GM18873 (cell line): ENCODE results near the gene GRID2.
"Not testable (repeated sequence)": the region's sequence is repeated elsewhere in the genome, so short reads cannot be mapped to it uniquely, and the experiment has no call there.

Experiments used
- ATAC-seq: cut with Tn5 transposase; IDR thresholded peaks from one replicate; pipeline ENCODE4 v1.9.1; 2021; ENCODE audit warnings: mild to moderate bottlenecking, moderate library complexity, moderate number of reproducible peaks; ENCODE audit not compliant: unreplicated experiment, low FRiP score

GRID2 gene

GRCh38 chr4:92406488-92406887 is 102.7 kb downstream of the GRID2 start:
- no peak for ATAC-seq

- ATAC-seq, result no peak
These were observed 118.2 kb downstream of the GRID2 start for GRCh38 chr4:92421920-92422319.

DNA sequence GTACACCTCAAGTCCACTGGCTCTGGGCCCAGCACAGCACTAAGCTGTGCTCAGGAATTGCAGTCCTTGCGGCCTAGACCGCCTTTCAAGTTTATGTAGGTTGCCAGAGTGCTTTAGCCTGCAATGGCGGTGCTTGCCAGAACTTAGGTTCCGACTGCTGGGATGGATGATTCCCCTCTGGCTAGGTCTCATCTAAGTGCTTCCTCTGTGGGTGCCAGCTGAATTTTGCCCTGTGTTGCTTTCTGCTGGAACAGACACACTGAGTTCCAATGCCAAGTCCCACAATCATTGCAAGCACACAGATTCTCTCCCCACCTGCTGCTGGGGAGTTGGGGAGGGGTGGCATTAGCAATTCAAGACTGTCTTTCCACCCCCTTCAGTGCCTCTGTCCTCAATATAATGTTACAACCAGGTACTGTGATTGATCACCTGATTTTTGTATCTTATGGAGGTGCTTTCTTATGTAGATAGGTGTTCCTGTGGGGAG is 129.5 kb downstream of the GRID2 start:
- no peak for ATAC-seq

DNA sequence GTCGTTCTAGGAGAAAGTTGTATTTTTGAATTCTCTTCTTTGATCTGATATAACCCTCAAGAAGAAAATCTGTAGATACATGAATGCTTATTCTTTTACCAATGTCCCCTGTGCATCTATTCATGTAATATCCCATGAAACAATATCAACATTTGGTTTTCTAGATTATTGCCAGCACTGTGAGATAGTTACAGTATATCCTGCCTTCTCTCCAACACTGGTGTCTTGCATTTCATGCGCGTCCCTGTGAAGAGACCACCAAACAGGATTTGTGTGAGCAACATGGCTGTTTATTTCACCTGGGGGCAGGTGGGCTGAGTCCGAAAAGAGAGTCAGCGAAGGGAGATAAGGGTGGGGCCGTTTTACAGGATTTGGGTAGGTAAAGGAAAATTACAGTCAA is 135.0 kb downstream of the GRID2 start:
- not testable (repeated sequence) for ATAC-seq

GRCh38 chr4:92442131-92442530 is 138.4 kb downstream of the GRID2 start:
- not testable (repeated sequence) for ATAC-seq

DNA sequence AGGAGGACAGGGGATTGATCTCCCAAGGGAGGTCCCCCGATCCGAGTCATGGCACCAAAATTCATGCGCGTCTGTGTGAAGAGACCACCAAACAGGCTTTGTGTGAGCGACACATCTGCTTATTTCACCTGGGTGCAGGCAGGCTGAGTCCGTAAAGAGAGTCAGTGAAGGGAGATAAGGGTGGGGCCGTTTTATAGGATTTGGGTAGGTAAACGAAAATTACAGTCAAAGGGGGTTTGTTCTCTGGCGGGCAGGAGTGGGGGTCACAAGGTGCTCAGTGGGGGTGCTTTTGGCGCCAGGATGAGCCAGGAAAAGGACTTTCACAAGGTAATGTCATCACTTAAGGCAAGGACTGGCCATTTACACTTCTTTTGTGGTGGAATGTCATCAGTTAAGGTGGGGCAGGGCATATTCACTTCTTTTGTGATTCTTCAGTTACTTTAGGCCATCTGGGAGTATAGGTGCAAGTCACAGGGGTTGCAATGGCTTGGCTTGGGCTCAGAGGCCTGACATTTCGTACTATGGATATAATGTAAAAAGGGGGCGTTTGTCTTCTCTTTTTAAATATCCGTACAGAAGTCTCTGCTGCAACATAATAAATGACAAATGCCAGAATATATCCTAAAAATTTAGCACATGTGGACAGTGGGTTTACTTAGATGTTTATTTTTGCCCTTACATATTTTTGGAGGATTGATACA is 140.5 kb downstream of the GRID2 start:
- ATAC-seq, result not testable (repeated sequence)

- no peak for ATAC-seq
These were observed 141.4 kb downstream of the GRID2 start for GRCh38 chr4:92445127-92445526.

DNA sequence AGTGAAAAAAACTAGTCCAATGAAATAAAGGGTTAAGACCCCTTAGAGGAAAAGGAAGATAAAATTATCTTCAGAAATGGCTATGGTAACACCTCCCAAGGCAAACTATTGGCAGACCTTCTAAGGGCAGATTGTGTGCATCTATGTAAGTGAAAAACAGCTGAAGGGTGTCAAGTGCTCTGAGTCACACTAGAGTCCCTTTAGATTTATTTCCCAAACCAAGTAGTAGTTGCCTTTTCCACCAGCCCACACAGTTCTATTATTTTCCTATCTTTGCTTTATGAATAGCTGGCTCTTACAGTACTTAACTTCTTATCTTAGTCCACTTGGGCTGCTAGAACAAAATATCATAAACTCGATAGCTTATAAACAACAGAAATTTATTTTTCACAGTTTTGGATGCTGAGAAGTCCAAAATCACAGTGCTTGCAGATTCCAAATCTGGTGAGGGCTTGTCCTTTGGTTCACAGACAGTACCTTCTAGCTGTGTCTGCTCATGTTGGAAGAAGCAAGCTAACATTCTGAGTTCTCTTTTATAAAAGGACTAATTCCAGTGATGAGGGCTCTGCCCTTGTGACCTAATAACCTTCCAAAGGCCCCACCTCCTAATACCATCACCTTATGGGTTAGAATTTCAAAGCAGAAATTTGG is 143.6 kb downstream of the GRID2 start:
- ATAC-seq, result no peak

GRCh38 chr4:92448176-92448575 is 144.4 kb downstream of the GRID2 start:
- ATAC-seq, result not testable (repeated sequence)

DNA sequence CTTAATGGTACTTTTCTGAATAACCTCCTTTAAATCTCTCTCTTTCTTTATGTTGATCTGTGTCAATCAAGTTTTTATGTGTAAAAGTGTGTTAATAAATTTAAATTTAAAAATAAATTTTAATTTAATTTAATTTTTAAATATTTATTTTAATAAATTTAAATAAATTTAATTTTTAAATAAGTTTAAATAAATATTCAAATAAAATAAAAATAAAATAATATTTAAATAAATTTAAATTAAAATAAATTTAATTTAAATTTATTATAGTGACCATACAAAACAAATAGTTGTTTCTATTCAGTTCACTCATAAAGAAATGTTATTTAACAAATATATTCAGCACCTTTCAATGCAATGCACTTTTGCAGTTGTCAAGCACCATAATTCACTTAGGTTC is 146.9 kb downstream of the GRID2 start:
- ATAC-seq, result no peak

GRCh38 chr4:92451782-92452181 is 148.0 kb downstream of the GRID2 start:
- ATAC-seq, result no peak

- ATAC-seq, result not testable (repeated sequence)
These were observed 148.6 kb downstream of the GRID2 start for GRCh38 chr4:92452383-92452782.

DNA sequence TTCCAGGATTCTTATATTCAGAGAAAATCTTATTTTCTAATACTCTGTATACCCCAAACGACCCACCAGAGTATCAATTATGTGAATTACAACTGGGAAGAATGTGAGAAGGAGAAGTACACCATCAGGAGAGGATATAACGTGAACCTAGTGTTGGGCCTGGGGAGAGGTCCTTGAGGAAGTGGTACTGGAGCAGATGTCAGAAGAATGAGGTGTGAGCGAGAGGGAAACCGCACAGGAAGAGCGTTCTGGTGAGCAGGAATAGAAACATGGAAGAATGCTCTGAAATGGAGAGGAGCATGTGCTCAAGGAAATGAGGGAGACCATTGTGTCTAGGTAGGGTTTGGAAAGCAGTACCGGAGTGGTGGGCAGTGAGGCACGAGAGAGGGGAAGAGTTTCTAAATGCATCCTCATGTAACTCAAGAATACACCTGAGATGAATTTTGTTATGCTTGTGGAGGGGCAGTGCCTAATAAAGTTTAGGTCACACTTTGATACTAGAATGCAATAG is 151.6 kb downstream of the GRID2 start:
- ATAC-seq, result no peak

GRCh38 chr4:92455951-92456350 is 152.2 kb downstream of the GRID2 start:
- no peak for ATAC-seq

- ATAC-seq, result no peak
These were observed 158.0 kb downstream of the GRID2 start for GRCh38 chr4:92461732-92462131.

DNA sequence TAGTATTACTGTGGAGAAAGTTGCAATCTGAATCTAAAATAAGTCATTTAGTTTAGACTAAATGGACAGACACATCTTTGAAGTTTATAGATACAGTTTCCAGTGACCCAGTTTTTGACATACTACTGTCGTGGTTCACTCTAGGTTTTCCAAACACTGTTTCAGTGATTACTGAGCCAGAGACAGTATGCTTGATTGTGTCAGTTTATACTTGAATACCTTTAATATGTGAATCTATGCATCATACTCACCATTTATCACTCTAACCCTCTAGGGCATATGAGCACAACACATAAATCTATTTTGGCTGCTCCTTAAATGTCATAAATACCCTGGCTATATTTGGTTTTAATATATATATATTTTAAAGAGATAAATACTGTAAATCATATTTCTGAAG is 173.5 kb downstream of the GRID2 start:
- ATAC-seq, result no peak

- no peak for ATAC-seq
These were observed 179.6 kb downstream of the GRID2 start for GRCh38 chr4:92483341-92483740.

- ATAC-seq, result no peak
These were observed 184.7 kb downstream of the GRID2 start for GRCh38 chr4:92488496-92488895.

DNA sequence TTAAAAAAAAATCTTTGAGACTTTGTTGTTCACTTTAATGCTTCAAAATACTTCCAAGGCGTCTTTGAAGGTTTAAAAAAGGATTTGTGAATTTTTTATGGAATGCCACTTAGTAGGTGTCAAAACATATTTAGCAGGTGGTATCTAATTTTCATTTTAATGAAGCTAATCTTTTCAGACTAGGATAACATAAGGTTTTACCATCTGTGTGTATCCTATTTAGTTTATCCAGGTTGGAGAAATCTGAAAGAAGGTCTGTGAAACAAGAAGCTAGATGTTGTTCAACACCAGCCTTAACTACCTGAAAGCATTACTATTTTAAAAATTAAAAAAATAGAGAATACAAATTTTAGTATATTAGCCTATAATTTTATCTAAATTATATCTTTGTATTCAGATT is 193.4 kb downstream of the GRID2 start:
- no peak for ATAC-seq

DNA sequence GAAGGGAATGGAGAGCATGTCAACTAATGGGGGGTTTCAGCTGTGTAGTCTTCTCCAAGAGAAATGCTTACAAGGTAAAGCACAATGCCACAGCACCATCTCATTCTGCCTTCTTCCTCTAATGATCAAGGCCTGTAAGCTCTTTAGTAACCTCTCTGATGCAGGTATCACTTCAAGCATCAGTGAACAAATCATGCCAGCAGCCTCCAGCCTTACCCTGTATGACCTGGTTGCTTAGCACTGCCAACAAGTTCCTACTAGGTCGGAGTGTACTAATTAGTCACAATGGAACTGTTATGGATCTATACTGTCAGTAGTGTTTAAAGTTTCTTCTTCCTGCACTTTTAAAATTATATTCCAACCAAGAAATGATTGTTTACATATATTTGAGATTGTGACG is 197.7 kb downstream of the GRID2 start:
- ATAC-seq, result no peak

DNA sequence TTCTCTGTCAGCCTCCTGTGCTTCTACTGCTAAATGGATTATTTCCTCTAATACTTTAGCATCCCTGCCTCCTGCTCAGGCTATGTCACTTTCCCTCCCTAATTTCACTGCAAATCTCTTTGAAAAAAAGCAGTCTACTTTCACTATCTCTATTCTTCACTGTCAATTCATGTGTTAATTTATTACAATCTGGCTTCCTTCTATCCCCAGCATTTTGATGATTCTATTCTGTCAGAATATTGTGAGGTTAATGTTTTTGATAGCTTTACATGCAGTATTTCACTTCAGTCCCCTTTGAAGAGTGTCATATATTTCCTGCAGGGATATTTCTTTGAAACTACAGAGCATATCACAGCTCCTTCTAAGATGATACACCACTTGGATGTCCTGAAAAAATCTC is 203.2 kb downstream of the GRID2 start:
- ATAC-seq, result no peak

DNA sequence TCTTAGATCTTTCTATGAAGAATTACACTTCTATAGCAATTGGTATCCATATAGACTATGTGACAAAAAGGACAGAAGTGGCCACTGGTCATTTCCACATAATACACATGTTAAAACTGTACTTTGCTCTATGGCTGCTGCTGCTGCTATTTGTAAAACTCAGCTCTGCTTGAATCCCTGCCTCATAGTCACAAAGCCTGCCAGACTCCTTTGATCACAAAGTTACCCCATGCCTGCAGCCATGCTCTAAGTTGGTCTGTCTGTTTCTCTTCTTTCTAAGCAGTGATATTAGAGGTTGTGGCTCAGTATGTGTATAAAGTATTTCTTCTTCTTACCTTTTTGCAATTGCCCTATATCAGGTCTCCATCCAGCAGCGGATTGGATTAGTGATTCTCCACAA is 210.9 kb downstream of the GRID2 start:
- no peak for ATAC-seq
